ENCODE results near the gene AGAP1. TPM values are rescaled to one million over a fixed set of nuclear protein-coding genes. Genes with fewer than 3 reads are reported as not detected.
A peak's percentile ranks its signal among the peaks of the same experiment; 100 is the strongest.

The AGAP1 gene
- total RNA-seq, 6 experiments from 2014 or later, result 8.1 to 11.2 (median 9.8) TPM

DNA sequence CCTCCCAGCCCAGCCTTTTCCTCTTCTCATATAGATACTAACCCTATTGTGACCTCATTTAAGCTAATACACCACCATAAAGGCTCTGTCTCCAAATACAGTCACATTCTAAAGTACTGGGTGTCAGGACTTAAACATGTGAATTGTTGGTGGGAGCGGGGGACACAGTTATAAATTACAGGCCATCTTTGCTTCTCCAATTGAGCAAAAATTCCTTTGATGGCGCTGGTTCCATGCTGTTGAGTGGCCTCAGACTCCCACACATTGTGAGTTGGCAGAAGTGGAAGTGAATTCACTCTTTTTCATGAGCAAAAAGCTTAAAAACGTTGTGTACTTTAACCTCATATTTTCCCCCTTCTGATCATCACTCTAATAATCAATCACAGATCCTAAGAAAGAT is 628.4 kb downstream of the AGAP1 start:
- DNase-seq (peak in 1 of 3 donors; percentile 5), ATAC-seq (no peak)
- no peaks in the 10 kb centered on the region for H3K27me3 ChIP-seq
- no peak overlapping the region for H3K27ac ChIP-seq
- H3K4me3 ChIP-seq, result no peak overlapping the region
- no peaks in the 10 kb centered on the region for H3K36me3 ChIP-seq
- H3K9me3 ChIP-seq, result no peaks in the 10 kb centered on the region
- no peak for TF ChIP-seq POLR2A (IDR thresholded peaks at IDR 0.05)
- TF ChIP-seq CTCF (IDR thresholded peaks at IDR 0.05), result no peak
- WGBS (ENCODE audit: insufficient coverage, low coverage, low lambda C conversion rate, missing lambda C conversion rate), result 77% methylated on average over 3 of the region's 3 CpGs
- intact Hi-C loops (cut with DNase I), result no loop called here
- no peaks in the 10 kb centered on the region for H3K4me1 ChIP-seq

GRCh38 chr2:236123716-236124115 is 629.9 kb downstream of the AGAP1 start:
- intact Hi-C loops (cut with DNase I), result no loop called here
- Histone ChIP-seq H3K4me3 (no peak overlapping the region), H3K9me3 (no peaks in the 10 kb centered on the region), H3K27me3 (no peaks in the 10 kb centered on the region), H3K27ac (no peak overlapping the region), H3K36me3 (no peaks in the 10 kb centered on the region), H3K4me1 (no peaks in the 10 kb centered on the region)
- TF ChIP-seq CTCF (IDR thresholded peaks at IDR 0.05) (no peak), POLR2A (IDR thresholded peaks at IDR 0.05) (no peak)
- no peak for ATAC-seq
- peak in 1 of 3 donors; percentile 53 for DNase-seq
- 94% methylated on average over 15 of the region's 19 CpGs for WGBS (ENCODE audit: insufficient coverage, low coverage, low lambda C conversion rate, missing lambda C conversion rate)

GRCh38 chr2:236124182-236124893 is 630.5 kb downstream of the AGAP1 start:
- TF ChIP-seq POLR2A (IDR thresholded peaks at IDR 0.05) (no peak), CTCF (IDR thresholded peaks at IDR 0.05) (no peak)
- H3K4me1 ChIP-seq, result no peaks in the 10 kb centered on the region
- H3K4me3 ChIP-seq, result no peak overlapping the region
- intact Hi-C loops (cut with DNase I), result no loop called here
- H3K27me3 ChIP-seq, result no peaks in the 10 kb centered on the region
- H3K36me3 ChIP-seq, result no peaks in the 10 kb centered on the region
- peak in 1 of 3 donors; percentile 31 for DNase-seq
- no peaks in the 10 kb centered on the region for H3K9me3 ChIP-seq
- no peak for ATAC-seq
- no peak overlapping the region for H3K27ac ChIP-seq
- WGBS (ENCODE audit: insufficient coverage, low coverage, low lambda C conversion rate, missing lambda C conversion rate), result 93% methylated on average over 21 of the region's 30 CpGs

DNA sequence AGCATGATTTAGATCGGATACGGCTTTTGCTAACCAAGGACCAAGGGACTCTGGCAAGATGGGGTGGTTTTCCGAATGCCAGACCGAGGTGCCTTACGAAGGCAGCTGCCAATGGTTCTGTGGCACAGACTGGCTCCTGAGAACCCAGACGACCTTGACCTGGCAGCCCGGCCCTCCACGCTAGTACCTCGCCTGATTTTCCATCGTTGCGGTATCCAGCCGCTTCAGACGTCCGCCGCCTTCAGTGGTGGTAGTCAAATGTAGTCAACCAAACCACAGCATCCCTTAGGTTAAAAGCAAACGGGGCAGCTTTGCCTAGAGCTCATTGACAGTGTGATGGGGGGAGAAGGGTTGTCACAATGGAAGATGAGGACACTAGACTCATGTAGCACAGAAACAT is 631.7 kb downstream of the AGAP1 start:
- DNase-seq (peak in 1 of 3 donors; percentile 9), ATAC-seq (no peak)
- H3K36me3 ChIP-seq, result no peaks in the 10 kb centered on the region
- H3K4me3 ChIP-seq, result no peak overlapping the region
- H3K27me3 ChIP-seq, result no peaks in the 10 kb centered on the region
- intact Hi-C loops (cut with DNase I), result no loop called here
- H3K4me1 ChIP-seq, result no peaks in the 10 kb centered on the region
- 94% methylated on average over 9 of the region's 16 CpGs for WGBS (ENCODE audit: insufficient coverage, low coverage, low lambda C conversion rate, missing lambda C conversion rate)
- no peak overlapping the region for H3K27ac ChIP-seq
- no peak for TF ChIP-seq POLR2A (IDR thresholded peaks at IDR 0.05)
- no peaks in the 10 kb centered on the region for H3K9me3 ChIP-seq

DNA sequence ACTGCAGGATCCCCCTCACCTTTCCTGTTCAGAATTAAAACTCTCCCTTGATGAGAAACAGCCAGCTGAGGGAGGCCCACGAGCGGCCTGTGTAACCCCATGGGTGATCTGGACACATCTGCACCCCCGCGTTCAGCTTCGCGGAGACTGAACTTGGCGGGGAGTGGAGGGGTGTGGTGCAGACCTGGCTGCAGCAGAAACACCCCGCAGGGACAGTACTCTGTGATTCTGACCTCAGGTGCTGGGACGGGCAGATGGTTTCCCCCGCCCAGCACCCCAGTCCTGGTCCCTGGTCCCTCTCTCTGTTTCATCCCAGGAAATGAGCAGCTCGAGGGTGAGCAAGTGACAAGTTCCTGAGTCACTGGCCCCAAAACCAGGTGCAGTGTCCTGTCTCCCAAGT is 633.2 kb downstream of the AGAP1 start:
- no peak for ATAC-seq
- Histone ChIP-seq H3K4me3 (no peak overlapping the region), H3K4me1 (no peaks in the 10 kb centered on the region), H3K27ac (no peak overlapping the region), H3K27me3 (no peaks in the 10 kb centered on the region), H3K9me3 (no peaks in the 10 kb centered on the region), H3K36me3 (no peaks in the 10 kb centered on the region)
- DNase-seq, result peak in 1 of 3 donors; percentile 41
- no peak for TF ChIP-seq POLR2A (IDR thresholded peaks at IDR 0.05)
- no peak for TF ChIP-seq CTCF (IDR thresholded peaks at IDR 0.05)
- 60% methylated on average over 1 of the region's 11 CpGs for WGBS (ENCODE audit: insufficient coverage, low coverage, low lambda C conversion rate, missing lambda C conversion rate)
- intact Hi-C loops (cut with DNase I), result no loop called here

All from right lobe of liver (tissue), 6 donors.